Urinary bladder (tissue), 4 donors: Measurements from ENCODE around the gene FJX1. TPM values are rescaled to one million over a fixed set of nuclear protein-coding genes. Genes with fewer than 3 reads are reported as not detected.

Experiments
- DNase-seq: peaks from one replicate; pipeline ENCODE4 v3.0.0-alpha.2; 2015; ENCODE audit errors: extremely low spot score
- H3K27ac ChIP-seq: one replicate; pipeline ENCODE4 v1.5.1; 2013; ENCODE audit warnings: low read depth, mild to moderate bottlenecking, moderate library complexity
- H3K36me3 ChIP-seq: one replicate; pipeline ENCODE4 v1.6.1; 2013; ENCODE audit warnings: mild to moderate bottlenecking, moderate library complexity; ENCODE audit not compliant: insufficient read depth
- H3K4me1 ChIP-seq: one replicate; pipeline ENCODE4 v1.6.1; 2013; ENCODE audit warnings: mild to moderate bottlenecking, moderate library complexity; ENCODE audit not compliant: insufficient read depth
- H3K4me3 ChIP-seq: one replicate; pipeline ENCODE4 v1.5.1; 2013; ENCODE audit warnings: low read depth, low read length
- WGBS: extraction: QIAGEN DNeasy Blood & Tissue Kit; methylation state at CpG from one replicate; pipeline ENCODE4 v1.1.7; 2013; 5-methylcytosine and 5-hydroxymethylcytosine counted together
- polyA plus RNA-seq: library from polyadenylated mRNA; stranded (reverse); fragments of 200-250 nt; gene quantifications from one replicate; pipeline ENCODE4 v1.2.3, GENCODE V29; 2013
- total RNA-seq: library from RNA; depleted of rRNA; stranded (reverse); fragments of >200 nt; gene quantifications from one replicate; pipeline ENCODE4 v1.2.3, GENCODE V29; 2014
- donor health status: healthy with polysubstance abuse.
- donor health status: healthy.

The FJX1 gene
- total and polyA plus RNA-seq, 2 donors = 3.1 to 8.7 TPM

DNA sequence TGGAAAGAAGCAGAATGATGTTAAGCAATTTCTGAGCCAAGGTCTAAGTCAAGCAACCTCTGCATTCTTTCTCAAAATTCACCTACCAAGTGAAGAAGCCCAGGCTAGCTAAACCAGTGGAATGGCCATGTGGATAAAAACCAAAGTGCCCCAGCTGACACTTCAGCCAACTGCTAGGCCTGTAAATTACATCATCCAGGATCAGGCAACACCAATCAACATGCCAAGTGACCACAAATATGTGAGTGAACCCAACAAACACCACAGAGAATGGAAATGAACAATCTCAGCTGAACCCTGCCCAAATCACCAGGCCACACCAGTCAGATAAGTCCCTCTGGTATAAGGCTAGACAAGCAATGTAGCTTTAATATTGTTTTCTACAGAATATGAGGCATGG is 25.1 kb upstream of the FJX1 start:
- DNase-seq = no peak
- no peaks in the 10 kb centered on the region for H3K4me1 ChIP-seq
- H3K36me3 ChIP-seq = no peaks in the 10 kb centered on the region
- no peak overlapping the region for H3K27ac ChIP-seq
- no peak overlapping the region for H3K4me3 ChIP-seq

DNA sequence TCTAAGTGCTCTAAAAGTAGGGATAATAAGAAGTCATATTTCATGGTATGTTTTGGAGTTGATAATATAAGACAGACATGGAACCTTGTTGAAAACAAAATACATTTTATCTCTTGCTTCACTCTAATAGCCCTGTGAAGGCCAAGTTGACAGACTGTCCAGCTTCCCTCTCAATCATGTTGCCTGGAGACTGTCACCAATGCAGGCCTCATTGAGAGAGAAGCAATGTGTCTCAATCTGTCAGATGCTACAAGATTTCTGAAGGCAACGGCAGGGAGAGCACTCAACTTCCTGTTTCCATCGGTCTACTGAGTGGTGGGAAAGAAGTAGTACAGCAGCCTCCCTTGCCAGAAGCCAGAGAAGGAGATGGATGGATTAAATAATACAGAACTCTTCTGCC is 23.6 kb upstream of the FJX1 start:
- no peaks in the 10 kb centered on the region for H3K4me1 ChIP-seq
- no peak for DNase-seq
- 46% methylated on average over 2 of the region's 2 CpGs for WGBS
- no peak overlapping the region for H3K4me3 ChIP-seq
- no peak overlapping the region for H3K27ac ChIP-seq
- no peaks in the 10 kb centered on the region for H3K36me3 ChIP-seq

DNA sequence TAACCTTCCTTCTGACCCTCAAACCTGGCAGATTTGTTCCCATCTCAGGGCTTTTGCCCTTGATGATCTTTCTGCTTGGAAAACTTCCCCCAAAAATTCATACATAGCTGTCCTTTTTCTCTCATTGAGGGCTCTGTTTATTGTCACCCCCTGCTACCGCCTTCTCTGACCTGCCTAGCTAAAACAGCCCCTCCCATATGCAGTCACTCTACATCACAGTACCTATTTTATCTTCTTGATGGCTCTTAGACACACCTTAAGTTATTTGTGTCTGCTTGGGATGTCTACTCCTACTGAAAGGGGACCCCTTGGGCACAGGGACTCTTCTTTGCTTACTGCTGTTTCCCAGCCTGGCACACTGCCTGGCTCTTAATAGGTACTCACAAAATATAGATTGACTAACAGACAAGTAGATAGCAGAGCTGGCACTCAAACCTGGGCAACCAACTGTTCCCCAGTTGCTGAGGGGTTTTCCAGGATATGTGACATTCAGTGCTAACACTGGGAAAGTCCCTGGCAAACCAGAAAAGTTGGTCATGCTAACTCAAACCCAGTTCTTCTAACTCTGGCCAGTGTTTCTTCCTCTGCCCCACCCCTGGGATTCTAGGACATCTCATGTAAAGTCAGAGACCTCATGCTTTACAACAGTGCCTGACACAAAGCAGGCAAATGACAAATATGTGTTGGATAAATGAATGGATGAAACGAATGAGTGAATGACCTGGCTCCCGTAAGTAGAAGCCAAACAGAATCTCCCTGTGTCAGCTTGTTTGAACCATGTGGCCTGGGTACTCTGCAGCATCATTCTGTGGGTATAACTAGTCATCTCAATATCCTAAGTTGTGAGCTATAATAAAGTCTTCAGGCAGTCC is 19.8 kb upstream of the FJX1 start:
- 83% methylated on average over 3 of the region's 3 CpGs for WGBS
- no peaks in the 10 kb centered on the region for H3K4me1 ChIP-seq
- no peak overlapping the region for H3K4me3 ChIP-seq
- no peaks in the 10 kb centered on the region for H3K36me3 ChIP-seq
- no peak overlapping the region for H3K27ac ChIP-seq
- DNase-seq = no peak

DNA sequence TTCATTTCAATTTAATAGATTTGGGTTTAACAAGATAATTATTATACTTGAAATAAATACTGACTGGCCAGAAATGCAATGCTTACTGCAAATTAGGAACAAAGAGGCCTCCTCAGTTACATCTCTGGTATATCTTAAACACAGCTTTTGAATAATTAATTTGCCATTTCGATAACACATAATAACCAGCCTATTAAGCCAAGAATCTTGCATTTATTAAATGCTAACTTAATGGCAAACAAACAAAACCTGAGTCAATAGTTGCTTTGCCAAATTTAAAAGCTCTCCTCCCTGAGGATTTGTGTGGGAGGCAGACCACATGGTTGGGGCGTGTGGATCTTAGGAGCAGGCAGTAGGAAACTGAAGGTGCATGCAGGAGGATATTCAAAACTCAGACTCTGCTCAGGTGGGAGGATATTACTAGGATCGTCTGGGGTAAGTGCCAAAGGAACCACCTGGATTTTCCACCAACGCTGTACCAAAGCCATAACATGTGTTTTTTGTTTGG is 17.9 kb upstream of the FJX1 start:
- DNase-seq = no peak
- no peak overlapping the region for H3K4me3 ChIP-seq
- WGBS = 78% methylated on average over 4 of the region's 4 CpGs
- no peaks in the 10 kb centered on the region for H3K36me3 ChIP-seq
- H3K27ac ChIP-seq = no peak overlapping the region
- no peaks in the 10 kb centered on the region for H3K4me1 ChIP-seq

- Histone ChIP-seq H3K27ac (no peak overlapping the region), H3K4me3 (no peak overlapping the region), H3K4me1 (no peaks in the 10 kb centered on the region), H3K36me3 (no peaks in the 10 kb centered on the region)
- DNase-seq = no peak
- 69% methylated on average over 5 of the region's 5 CpGs for WGBS
Observed at GRCh38 chr11:35602160-35602793, 16.0 kb upstream of the FJX1 start.

DNA sequence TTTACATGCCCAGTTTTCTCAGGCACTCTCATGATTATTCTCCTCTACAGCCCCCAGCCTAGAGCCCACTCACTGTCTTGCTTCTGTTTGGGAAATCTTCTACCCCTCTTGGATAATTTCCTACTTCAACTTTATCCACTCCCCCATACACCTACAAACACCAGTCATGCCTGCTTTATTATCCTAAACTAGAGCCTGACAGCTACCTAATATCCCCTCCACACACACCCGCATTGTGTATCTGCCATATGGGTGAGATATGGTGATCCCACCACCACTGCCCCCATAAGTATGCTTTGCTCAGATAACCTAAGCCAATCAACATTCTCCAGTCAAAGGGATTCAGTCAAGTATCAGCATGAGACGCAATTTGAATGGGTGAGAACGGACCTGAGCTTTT is 15.3 kb upstream of the FJX1 start:
- 96% methylated on average over 3 of the region's 3 CpGs for WGBS
- H3K27ac ChIP-seq = no peak overlapping the region
- H3K4me3 ChIP-seq = no peak overlapping the region
- no peaks in the 10 kb centered on the region for H3K36me3 ChIP-seq
- DNase-seq = no peak
- H3K4me1 ChIP-seq = no peaks in the 10 kb centered on the region

GRCh38 chr11:35605706-35606105 is 12.6 kb upstream of the FJX1 start:
- Histone ChIP-seq H3K36me3 (no peaks in the 10 kb centered on the region), H3K27ac (no peak overlapping the region), H3K4me3 (no peak overlapping the region), H3K4me1 (no peaks in the 10 kb centered on the region)
- WGBS = 14% methylated on average over 5 of the region's 5 CpGs
- DNase-seq = peak; percentile 58

GRCh38 chr11:35606206-35606605 is 12.1 kb upstream of the FJX1 start:
- Histone ChIP-seq H3K36me3 (no peaks in the 10 kb centered on the region), H3K27ac (no peak overlapping the region), H3K4me1 (no peaks in the 10 kb centered on the region), H3K4me3 (no peak overlapping the region)
- WGBS = 75% methylated on average over 5 of the region's 5 CpGs
- no peak for DNase-seq

DNA sequence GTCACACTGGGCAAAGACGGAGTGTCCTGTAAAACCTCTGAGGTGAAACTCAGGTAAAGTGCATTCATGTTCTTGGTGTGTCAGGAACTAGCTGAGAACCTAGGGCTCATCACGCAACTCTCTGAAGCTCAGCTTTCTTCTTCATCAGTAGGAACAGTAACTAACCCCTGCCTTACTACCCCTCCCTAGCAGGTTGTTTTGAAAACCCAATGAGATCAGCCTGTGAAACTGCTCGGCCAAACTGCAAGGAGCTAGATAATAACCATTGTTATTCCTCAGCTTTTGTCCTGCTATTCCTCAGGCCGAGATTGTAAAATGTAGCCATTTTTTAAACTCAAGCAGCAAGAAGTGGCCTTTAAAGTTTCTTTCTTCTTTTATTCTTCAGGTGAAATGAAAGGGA is 9.8 kb upstream of the FJX1 start:
- no peak overlapping the region for H3K27ac ChIP-seq
- no peaks in the 10 kb centered on the region for H3K36me3 ChIP-seq
- DNase-seq = no peak
- WGBS = 83% methylated on average over 4 of the region's 4 CpGs
- H3K4me3 ChIP-seq = no peak overlapping the region
- no peaks in the 10 kb centered on the region for H3K4me1 ChIP-seq

DNA sequence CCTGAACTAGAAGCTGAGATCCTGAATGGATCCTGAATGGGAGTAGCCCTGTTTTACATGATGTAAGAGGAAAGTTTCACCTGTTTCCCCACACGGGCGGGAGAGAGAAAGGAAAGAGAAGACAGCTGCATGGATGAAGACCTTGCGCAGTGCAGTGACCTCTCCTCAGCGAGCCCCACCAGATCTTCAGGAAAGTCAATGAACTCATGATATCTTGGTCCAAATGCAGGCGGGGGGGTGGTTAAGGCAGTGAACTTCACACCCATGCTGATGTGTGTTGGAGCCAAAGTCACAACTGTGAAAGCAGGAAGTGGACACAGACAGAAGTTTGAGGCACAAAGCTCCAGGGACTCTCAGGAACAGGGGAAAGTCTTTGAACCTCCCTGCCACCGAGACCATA is 8.6 kb upstream of the FJX1 start:
- no peak overlapping the region for H3K4me3 ChIP-seq
- WGBS = 88% methylated on average over 6 of the region's 6 CpGs
- H3K4me1 ChIP-seq = no peaks in the 10 kb centered on the region
- H3K36me3 ChIP-seq = no peaks in the 10 kb centered on the region
- no peak for DNase-seq
- no peak overlapping the region for H3K27ac ChIP-seq

- DNase-seq = no peak
- 76% methylated on average over 7 of the region's 7 CpGs for WGBS
- H3K4me1 ChIP-seq = no peaks in the 10 kb centered on the region
- H3K36me3 ChIP-seq = no peaks in the 10 kb centered on the region
- no peak overlapping the region for H3K4me3 ChIP-seq
- no peak overlapping the region for H3K27ac ChIP-seq
Observed at GRCh38 chr11:35610631-35611030, 7.6 kb upstream of the FJX1 start.

DNA sequence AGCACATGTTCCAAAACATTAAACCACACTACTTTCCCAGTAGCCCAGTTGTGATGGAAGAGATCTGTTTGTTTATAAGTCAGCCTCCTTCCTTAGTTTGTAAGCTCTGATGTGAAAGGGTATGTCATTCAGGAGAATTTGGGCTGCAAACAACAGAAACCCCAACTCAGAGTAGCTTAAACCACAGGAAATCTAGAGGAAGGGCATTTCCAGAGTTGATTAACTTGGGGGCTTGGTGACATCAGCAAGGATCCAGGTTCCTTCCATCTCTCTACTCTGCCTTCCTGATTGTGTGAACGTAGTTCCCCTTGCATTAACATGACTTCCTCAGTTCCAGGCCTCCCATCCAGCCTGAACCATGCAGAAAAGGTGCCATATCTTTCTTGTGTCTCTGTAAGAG is 6.5 kb upstream of the FJX1 start:
- WGBS = 81% methylated on average over 1 of the region's 1 CpG
- Histone ChIP-seq H3K27ac (no peak overlapping the region), H3K4me3 (no peak overlapping the region), H3K36me3 (no peaks in the 10 kb centered on the region), H3K4me1 (no peaks in the 10 kb centered on the region)
- DNase-seq = no peak

GRCh38 chr11:35614939-35615569 is 3.2 kb upstream of the FJX1 start:
- H3K4me3 ChIP-seq = no peak overlapping the region
- no peak overlapping the region for H3K27ac ChIP-seq
- WGBS = 64% methylated on average over 1 of the region's 1 CpG
- no peaks in the 10 kb centered on the region for H3K36me3 ChIP-seq
- no peaks in the 10 kb centered on the region for H3K4me1 ChIP-seq
- no peak for DNase-seq
